Measurements from ENCODE around the gene MATCAP1. TPM values are rescaled to one million over a fixed set of nuclear protein-coding genes. Genes with fewer than 3 reads are reported as not detected.

Gene MATCAP1
- total and polyA plus RNA-seq, 7 experiments from 2014 or later, result 0.48 to 88.1 (median 4.9) TPM

GRCh38 chr16:67202956-67203493 is 19.3 kb upstream of the MATCAP1 start:
- no peak overlapping the region for H3K27ac Mint-ChIP-seq
- DNase-seq (no peak), ATAC-seq (no peak)
- Histone ChIP-seq H3K36me3 (ENCODE audit: control insufficient read depth in 2 of 3, insufficient read depth in 3 of 3, low read length in 3 of 3) (peaks cover 0 to 54% (median 3%) of the 10 kb centered on the region in 3 experiments), H3K27me3 (ENCODE audit: control insufficient read depth in 2 of 2, insufficient read depth in 2 of 2, low read length in 2 of 2) (no peaks in the 10 kb centered on the region), H3K4me3 (ENCODE audit: low read length) (no peak overlapping the region), H3K27ac (ENCODE audit: low read depth, low read length) (no peak overlapping the region), H3K4me1 (ENCODE audit: control insufficient read depth in 2 of 2, insufficient read depth in 2 of 2, low read length in 2 of 2) (no peaks in the 10 kb centered on the region), H3K9me3 (ENCODE audit: control insufficient read depth in 2 of 3, low read length in 3 of 3) (no peaks in the 10 kb centered on the region)
- CTCF ChIA-PET, result no interaction called here
- no peaks in the 10 kb centered on the region for H3K27me3 Mint-ChIP-seq
- POLR2A ChIA-PET, result interaction anchor here (1.1 kb wide), 1 partner anchor 10 kb away, joined by 3 read pairs; no protein-coding TSS in a partner anchor
- H3K4me3 Mint-ChIP-seq, result no peak overlapping the region
- H3K4me1 Mint-ChIP-seq, result peaks cover 0 to 5% (median 0%) of the 10 kb centered on the region in 7 donors
- no peaks in the 10 kb centered on the region for H3K9me3 Mint-ChIP-seq
- peaks cover 0 to 3% (median 0%) of the 10 kb centered on the region in 5 donors for H3K36me3 Mint-ChIP-seq
- intact Hi-C loops (cut with micrococcal nuclease), result no loop called here

GRCh38 chr16:67202426-67202825 is 18.7 kb upstream of the MATCAP1 start:
- Histone ChIP-seq H3K27me3 (ENCODE audit: control insufficient read depth in 2 of 2, insufficient read depth in 2 of 2, low read length in 2 of 2) (no peaks in the 10 kb centered on the region), H3K36me3 (ENCODE audit: control insufficient read depth in 2 of 3, insufficient read depth in 3 of 3, low read length in 3 of 3) (peaks cover 0 to 60% (median 5%) of the 10 kb centered on the region in 3 experiments), H3K4me1 (ENCODE audit: control insufficient read depth in 2 of 2, insufficient read depth in 2 of 2, low read length in 2 of 2) (no peaks in the 10 kb centered on the region), H3K27ac (ENCODE audit: low read depth, low read length) (no peak overlapping the region), H3K4me3 (ENCODE audit: low read length) (no peak overlapping the region), H3K9me3 (ENCODE audit: control insufficient read depth in 2 of 3, low read length in 3 of 3) (no peaks in the 10 kb centered on the region)
- H3K36me3 Mint-ChIP-seq, result peaks cover 0 to 3% (median 0%) of the 10 kb centered on the region in 5 donors
- H3K9me3 Mint-ChIP-seq, result no peaks in the 10 kb centered on the region
- CTCF ChIA-PET, result no interaction called here
- no peaks in the 10 kb centered on the region for H3K27me3 Mint-ChIP-seq
- H3K4me3 Mint-ChIP-seq, result no peak overlapping the region
- no peak for DNase-seq
- no peak overlapping the region for H3K27ac Mint-ChIP-seq
- no peak for ATAC-seq
- POLR2A ChIA-PET, result interaction anchor here (1.1 kb wide), 1 partner anchor 9 kb away, joined by 3 read pairs; no protein-coding TSS in a partner anchor
- peaks cover 0 to 8% (median 0%) of the 10 kb centered on the region in 7 donors for H3K4me1 Mint-ChIP-seq
- intact Hi-C loops (cut with micrococcal nuclease), result no loop called here

- Mint-ChIP-seq H3K4me1 (peaks cover 2 to 12% (median 4%) of the 10 kb centered on the region in 7 donors), H3K36me3 (peaks cover 0 to 7% (median 3%) of the 10 kb centered on the region in 5 donors), H3K27ac (no peak overlapping the region), H3K4me3 (no peak overlapping the region), H3K27me3 (no peaks in the 10 kb centered on the region), H3K9me3 (no peaks in the 10 kb centered on the region)
- ChIA-PET POLR2A (interaction anchor here (1.1 kb wide), 1 partner anchor 8 kb away, joined by 3 read pairs; no protein-coding TSS in a partner anchor), CTCF (no interaction called here)
- ATAC-seq, result no peak
- Histone ChIP-seq H3K36me3 (ENCODE audit: control insufficient read depth in 2 of 3, insufficient read depth in 3 of 3, low read length in 3 of 3) (peaks cover 0 to 68% (median 13%) of the 10 kb centered on the region in 3 experiments), H3K27ac (ENCODE audit: low read depth, low read length) (no peak overlapping the region), H3K4me1 (ENCODE audit: control insufficient read depth in 2 of 2, insufficient read depth in 2 of 2, low read length in 2 of 2) (no peaks in the 10 kb centered on the region), H3K9me3 (ENCODE audit: control insufficient read depth in 2 of 3, low read length in 3 of 3) (no peaks in the 10 kb centered on the region), H3K4me3 (ENCODE audit: low read length) (no peak overlapping the region), H3K27me3 (ENCODE audit: control insufficient read depth in 2 of 2, insufficient read depth in 2 of 2, low read length in 2 of 2) (no peaks in the 10 kb centered on the region)
- intact Hi-C loops (cut with micrococcal nuclease), result no loop called here
- DNase-seq, result no peak
Measured at GRCh38 chr16:67201411-67202345, 17.9 kb upstream of the MATCAP1 start.

GRCh38 chr16:67200491-67200890 is 16.7 kb upstream of the MATCAP1 start:
- ChIA-PET CTCF (no interaction called here), POLR2A (no interaction called here)
- no peak for DNase-seq
- H3K36me3 ChIP-seq (ENCODE audit: control insufficient read depth in 2 of 3, insufficient read depth in 3 of 3, low read length in 3 of 3), result peaks cover 0 to 80% (median 16%) of the 10 kb centered on the region in 3 experiments
- Mint-ChIP-seq H3K4me3 (no peak overlapping the region), H3K27ac (no peak overlapping the region), H3K4me1 (peaks cover 14 to 24% (median 15%) of the 10 kb centered on the region in 7 donors), H3K36me3 (peaks cover 5 to 17% (median 10%) of the 10 kb centered on the region in 5 donors), H3K27me3 (no peaks in the 10 kb centered on the region), H3K9me3 (no peaks in the 10 kb centered on the region)
- no peaks in the 10 kb centered on the region for H3K9me3 ChIP-seq (ENCODE audit: control insufficient read depth in 2 of 3, low read length in 3 of 3)
- ATAC-seq, result no peak
- H3K27ac ChIP-seq (ENCODE audit: low read depth, low read length), result no peak overlapping the region
- no peaks in the 10 kb centered on the region for H3K27me3 ChIP-seq (ENCODE audit: control insufficient read depth in 2 of 2, insufficient read depth in 2 of 2, low read length in 2 of 2)
- H3K4me1 ChIP-seq (ENCODE audit: control insufficient read depth in 2 of 2, insufficient read depth in 2 of 2, low read length in 2 of 2), result no peaks in the 10 kb centered on the region
- no peak overlapping the region for H3K4me3 ChIP-seq (ENCODE audit: low read length)
- intact Hi-C loops (cut with micrococcal nuclease), result no loop called here

GRCh38 chr16:67199808-67200198 is 16.0 kb upstream of the MATCAP1 start:
- ChIA-PET POLR2A (no interaction called here), CTCF (no interaction called here)
- no peak overlapping the region for H3K27ac ChIP-seq (ENCODE audit: low read depth, low read length)
- Mint-ChIP-seq H3K4me1 (peaks cover 15 to 26% (median 17%) of the 10 kb centered on the region in 7 donors), H3K4me3 (peak overlapping the region in 1 of 10 donors; percentile 32), H3K27ac (peak overlapping the region in 2 of 9 donors; percentile 62 to 69), H3K27me3 (no peaks in the 10 kb centered on the region), H3K9me3 (no peaks in the 10 kb centered on the region), H3K36me3 (peaks cover 5 to 19% (median 10%) of the 10 kb centered on the region in 5 donors)
- H3K4me3 ChIP-seq (ENCODE audit: low read length), result no peak overlapping the region
- DNase-seq (no peak), ATAC-seq (no peak)
- intact Hi-C loops (cut with micrococcal nuclease), result no loop called here
- H3K27me3 ChIP-seq (ENCODE audit: control insufficient read depth in 2 of 2, insufficient read depth in 2 of 2, low read length in 2 of 2), result no peaks in the 10 kb centered on the region
- no peaks in the 10 kb centered on the region for H3K9me3 ChIP-seq (ENCODE audit: control insufficient read depth in 2 of 3, low read length in 3 of 3)
- peaks cover 1 to 87% (median 17%) of the 10 kb centered on the region in 3 experiments for H3K36me3 ChIP-seq (ENCODE audit: control insufficient read depth in 2 of 3, insufficient read depth in 3 of 3, low read length in 3 of 3)
- H3K4me1 ChIP-seq (ENCODE audit: control insufficient read depth in 2 of 2, insufficient read depth in 2 of 2, low read length in 2 of 2), result no peaks in the 10 kb centered on the region

- Mint-ChIP-seq H3K27ac (peak within 1 kb of the TSS in 3 of 9 donors; percentile 12 to 37 (median 12)), H3K27me3 (no peaks in the 10 kb centered on the region), H3K4me3 (peak within 1 kb of the TSS in 2 of 10 donors; percentile 32 to 58), H3K36me3 (peaks cover 5 to 19% (median 10%) of the 10 kb centered on the region in 5 donors), H3K4me1 (peaks cover 15 to 27% (median 18%) of the 10 kb centered on the region in 7 donors), H3K9me3 (no peaks in the 10 kb centered on the region)
- Histone ChIP-seq H3K27ac (ENCODE audit: low read depth, low read length) (no peak within 1 kb of the TSS), H3K36me3 (ENCODE audit: control insufficient read depth in 2 of 3, insufficient read depth in 3 of 3, low read length in 3 of 3) (peaks cover 7 to 89% (median 23%) of the 10 kb centered on the region in 3 experiments), H3K27me3 (ENCODE audit: control insufficient read depth in 2 of 2, insufficient read depth in 2 of 2, low read length in 2 of 2) (no peaks in the 10 kb centered on the region), H3K9me3 (ENCODE audit: control insufficient read depth in 2 of 3, low read length in 3 of 3) (no peaks in the 10 kb centered on the region), H3K4me3 (ENCODE audit: low read length) (no peak within 1 kb of the TSS), H3K4me1 (ENCODE audit: control insufficient read depth in 2 of 2, insufficient read depth in 2 of 2, low read length in 2 of 2) (peaks cover 0 to 1% of the 10 kb centered on the region in 2 donors)
- DNase-seq (no peak), ATAC-seq (peak; percentile 14)
- ChIA-PET CTCF (interaction anchor here (1.0 to 1.3 kb wide), 2 partner anchors 14 to 24 kb away, joined by 3 to 4 read pairs; no protein-coding TSS in a partner anchor), POLR2A (interaction anchor here (1.3 kb wide), 1 partner anchor 28 kb away, joined by 5 read pairs; the partner anchor contains the start of gene TMEM208)
- intact Hi-C loops (cut with micrococcal nuclease), result no loop called here
Measured at GRCh38 chr16:67199011-67199807, 15.4 kb upstream of the MATCAP1 start, which contains the start of gene ELMO3. Gene ELMO3, plus strand, starts transcription at chr16:67199131. Its CDS starts 196 bp downstream, at chr16:67199327.

Data from naive thymus-derived CD4-positive, alpha-beta T cell (primary cell).